Measurements from ENCODE around the gene CCT7. TPM values are rescaled to one million over a fixed set of nuclear protein-coding genes. Genes with fewer than 3 reads are reported as not detected.
A peak's percentile ranks its signal among the peaks of the same experiment; 100 is the strongest.

The CCT7 gene
- total and polyA plus RNA-seq, 11 donors = 156 to 328 (median 200) TPM

DNA sequence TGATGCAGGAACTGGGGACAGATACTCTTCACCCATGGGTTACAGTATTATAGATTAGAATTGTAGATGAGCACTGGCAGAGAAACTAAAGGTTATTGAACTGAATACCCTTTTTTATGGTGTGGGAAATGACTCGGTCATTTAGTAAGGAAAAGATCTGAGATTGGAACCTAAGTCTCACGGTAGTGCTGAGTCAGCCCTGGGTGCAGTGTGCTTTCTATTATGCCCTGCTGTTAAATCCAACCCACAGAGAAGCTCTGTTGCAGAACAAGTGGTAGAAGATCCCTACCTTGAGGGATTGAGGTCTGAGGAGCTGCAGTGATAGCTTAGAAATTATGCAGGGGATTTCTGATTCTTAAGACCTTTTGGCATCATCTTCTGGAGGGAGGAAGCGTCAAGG lies 12.7 kb downstream of the CCT7 start:
- no peak for ATAC-seq
- TF ChIP-seq, protein P1, sequence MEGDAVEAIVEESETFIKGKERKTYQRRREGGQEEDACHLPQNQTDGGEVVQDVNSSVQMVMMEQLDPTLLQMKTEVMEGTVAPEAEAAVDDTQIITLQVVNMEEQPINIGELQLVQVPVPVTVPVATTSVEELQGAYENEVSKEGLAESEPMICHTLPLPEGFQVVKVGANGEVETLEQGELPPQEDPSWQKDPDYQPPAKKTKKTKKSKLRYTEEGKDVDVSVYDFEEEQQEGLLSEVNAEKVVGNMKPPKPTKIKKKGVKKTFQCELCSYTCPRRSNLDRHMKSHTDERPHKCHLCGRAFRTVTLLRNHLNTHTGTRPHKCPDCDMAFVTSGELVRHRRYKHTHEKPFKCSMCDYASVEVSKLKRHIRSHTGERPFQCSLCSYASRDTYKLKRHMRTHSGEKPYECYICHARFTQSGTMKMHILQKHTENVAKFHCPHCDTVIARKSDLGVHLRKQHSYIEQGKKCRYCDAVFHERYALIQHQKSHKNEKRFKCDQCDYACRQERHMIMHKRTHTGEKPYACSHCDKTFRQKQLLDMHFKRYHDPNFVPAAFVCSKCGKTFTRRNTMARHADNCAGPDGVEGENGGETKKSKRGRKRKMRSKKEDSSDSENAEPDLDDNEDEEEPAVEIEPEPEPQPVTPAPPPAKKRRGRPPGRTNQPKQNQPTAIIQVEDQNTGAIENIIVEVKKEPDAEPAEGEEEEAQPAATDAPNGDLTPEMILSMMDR (IDR thresholded peaks at IDR 0.05) = no peak
- TF ChIP-seq POLR2A (IDR thresholded peaks at IDR 0.05) = no peak

DNA sequence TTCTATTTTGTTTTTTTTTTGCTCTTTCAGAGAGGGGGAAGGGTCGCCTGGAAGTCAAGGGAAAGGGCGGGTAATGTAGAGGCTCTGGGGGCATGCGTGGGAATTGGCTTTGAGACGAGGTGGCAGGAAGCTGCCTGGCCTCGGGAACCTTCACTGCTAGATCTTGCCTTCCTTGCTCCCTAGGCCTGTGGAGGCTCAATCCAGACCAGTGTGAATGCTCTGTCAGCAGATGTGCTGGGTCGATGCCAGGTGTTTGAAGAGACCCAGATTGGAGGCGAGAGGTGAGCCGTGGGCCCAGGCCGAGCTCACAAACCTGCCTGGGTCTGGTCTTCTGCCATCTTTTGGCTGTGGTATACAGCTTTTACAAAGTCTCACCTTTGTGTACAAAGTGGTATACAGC lies 15.5 kb downstream of the CCT7 start:
- Histone ChIP-seq H3K27me3 (no peaks in the 10 kb centered on the region), H3K27ac (peak overlapping the region in 1 of 12 donors; percentile 2), H3K9me3 (no peaks in the 10 kb centered on the region), H3K4me3 (no peak overlapping the region), H3K4me1 (peaks cover 0 to 1% (median 0%) of the 10 kb centered on the region in 12 donors), H3K36me3 (peaks cover 3 to 100% (median 100%) of the 10 kb centered on the region in 9 donors)
- intact Hi-C loops (cut with DNase I) = loop anchor here in 1 of 10 donors (10.0 kb wide), 1 partner anchor 135 kb away; the partner anchor contains the start of gene ALMS1
- WGBS, 4 donors = 51 to 66% (median 58%) methylated on average over 8 to 9 of the region's 9 CpGs
- no peak for DNase-seq
- TF ChIP-seq, protein P1 (IDR thresholded peaks at IDR 0.05) = no peak
- TF ChIP-seq POLR2A (IDR thresholded peaks at IDR 0.05) = no peak
- peak in 1 of 4 donors; percentile 20 for ATAC-seq

More for the DNA sequence above, 12.7 kb downstream of the CCT7 start:
- H3K36me3 ChIP-seq = peaks cover 3 to 100% (median 98%) of the 10 kb centered on the region in 9 donors
- no peak overlapping the region for H3K27ac ChIP-seq
- no peak for DNase-seq
- 78 to 89% (median 84%) methylated on average over 3 of the region's 3 CpGs for WGBS, 4 donors
- no peaks in the 10 kb centered on the region for H3K9me3 ChIP-seq
- intact Hi-C loops (cut with DNase I) = loop anchor here in 1 of 10 donors (10.0 kb wide), 1 partner anchor 138 kb away; the partner anchor contains the start of gene ALMS1
- peaks cover 0 to 15% (median 0%) of the 10 kb centered on the region in 12 donors for H3K4me1 ChIP-seq
- no peak overlapping the region for H3K4me3 ChIP-seq
- H3K27me3 ChIP-seq = no peaks in the 10 kb centered on the region

- H3K9me3 ChIP-seq = no peaks in the 10 kb centered on the region
- DNase-seq (no peak), ATAC-seq (no peak)
- no peak overlapping the region for H3K27ac ChIP-seq
- intact Hi-C loops (cut with DNase I) = no loop called here
- TF ChIP-seq, protein P1 (IDR thresholded peaks at IDR 0.05) = no peak
- TF ChIP-seq POLR2A (IDR thresholded peaks at IDR 0.05) = no peak
- peaks cover 3 to 94% (median 88%) of the 10 kb centered on the region in 9 donors for H3K36me3 ChIP-seq
- H3K27me3 ChIP-seq = no peaks in the 10 kb centered on the region
- no peak overlapping the region for H3K4me3 ChIP-seq
- H3K4me1 ChIP-seq = no peaks in the 10 kb centered on the region
- WGBS, 4 donors = 88 to 94% (median 91%) methylated on average over 10 to 17 of the region's 17 CpGs
Measured at GRCh38 chr2:73250872-73251846, 17.1 kb downstream of the CCT7 start.
